ENCODE data around the gene TCP11.

TCP11 gene

GRCh38 chr6:35080821-35081425, 60.2 kb downstream of the TCP11 start:
- DNase-seq (ENCODE audit: low read depth), result no peak

GRCh38 chr6:35080016-35080680, 61.0 kb downstream of the TCP11 start:
- DNase-seq (ENCODE audit: low read depth), result no peak

GRCh38 chr6:35079311-35080000, 61.7 kb downstream of the TCP11 start:
- DNase-seq (ENCODE audit: low read depth), result no peak

- no peak for DNase-seq (ENCODE audit: low read depth)
Measured at GRCh38 chr6:35078896-35079295, 62.2 kb downstream of the TCP11 start.

- DNase-seq (ENCODE audit: low read depth), result no peak
Measured at GRCh38 chr6:35078226-35078850, 62.8 kb downstream of the TCP11 start.

GRCh38 chr6:35077713-35078105, 63.4 kb downstream of the TCP11 start:
- DNase-seq (ENCODE audit: low read depth), result no peak

GRCh38 chr6:35076997-35077712, 64.0 kb downstream of the TCP11 start:
- no peak for DNase-seq (ENCODE audit: low read depth)

- DNase-seq (ENCODE audit: low read depth), result no peak
Measured at GRCh38 chr6:35073766-35074471, 67.2 kb downstream of the TCP11 start.

GRCh38 chr6:35073211-35073610, 67.9 kb downstream of the TCP11 start:
- no peak for DNase-seq (ENCODE audit: low read depth)

- no peak for DNase-seq (ENCODE audit: low read depth)
Measured at GRCh38 chr6:35072698-35073055, 68.5 kb downstream of the TCP11 start.

GRCh38 chr6:35072051-35072697, 69.0 kb downstream of the TCP11 start:
- DNase-seq (ENCODE audit: low read depth), result no peak

GRCh38 chr6:35071347-35071994, 69.7 kb downstream of the TCP11 start:
- no peak for DNase-seq (ENCODE audit: low read depth)

- no peak for DNase-seq (ENCODE audit: low read depth)
Measured at GRCh38 chr6:35070111-35070510, 71.0 kb downstream of the TCP11 start.

GRCh38 chr6:35069262-35069661, 71.9 kb downstream of the TCP11 start:
- no peak for DNase-seq (ENCODE audit: low read depth)

- DNase-seq (ENCODE audit: low read depth), result no peak
Measured at GRCh38 chr6:35068644-35069043, 72.5 kb downstream of the TCP11 start.

GRCh38 chr6:35068206-35068605, 72.9 kb downstream of the TCP11 start:
- no peak for DNase-seq (ENCODE audit: low read depth)
